Heart left ventricle (tissue), 13 donors: Measurements from ENCODE around the gene HAUS3.

ENCODE experiments used
- POLR2A ChIP-seq, 2 donors: fragments of 450-650 bp; IDR thresholded peaks; one replicate each; pipeline ENCODE4 v1.6.1; 2017; ENCODE audit warnings: antibody characterized with exemption in 2 of 2, mild to moderate bottlenecking in 2 of 2, moderate library complexity in 2 of 2
- TF ChIP-seq, protein P1 (sequence below), 12 donors: fragments of 200-600 bp; sonication (generic) in 4 of 12; IDR thresholded peaks; one replicate each; pipeline versions ENCODE4 v1.5.0 to v1.8.0; 2018 to 2022; ENCODE audit warnings: antibody characterized with exemption in 12 of 12, mild to moderate bottlenecking in 5 of 12
- donor health status: ischemic (EF 13 %, LVEDD 7.1; RV severe dilation, severe dysfunction).
- donor health status: DM: no; HTN: yes; CAD: no.
- donor health status: DM: no; HTN: no; CAD: no.
- donor health status: ischemic (EF 25% LVEDD 6.9; RV normal size, moderate dysfunction).
- donor health status: ischemic (EF 25% LVEDD 5.7; RV mildly dilated, moderate dysfunction).
- donor health status: ischemic (EF 35%, LVEDD 5.7; RV mildly dilated, moderate dysfunction).
- donor health status: nonischemic (EF 11% LVEDD 7.7; RV severe dilation, severe dysfunction).
- donor health status: DM: yes; HTN: yes; CAD: no.
- donor health status: PGD.
- donor health status: ischemic (EF 29% LVEDD 5.4; RV normal size, mild dysfunction).
- donor health status: nonischemic (EF 23%, LVEDD 6.1; RV moderate dilation, normal function).

DNA sequence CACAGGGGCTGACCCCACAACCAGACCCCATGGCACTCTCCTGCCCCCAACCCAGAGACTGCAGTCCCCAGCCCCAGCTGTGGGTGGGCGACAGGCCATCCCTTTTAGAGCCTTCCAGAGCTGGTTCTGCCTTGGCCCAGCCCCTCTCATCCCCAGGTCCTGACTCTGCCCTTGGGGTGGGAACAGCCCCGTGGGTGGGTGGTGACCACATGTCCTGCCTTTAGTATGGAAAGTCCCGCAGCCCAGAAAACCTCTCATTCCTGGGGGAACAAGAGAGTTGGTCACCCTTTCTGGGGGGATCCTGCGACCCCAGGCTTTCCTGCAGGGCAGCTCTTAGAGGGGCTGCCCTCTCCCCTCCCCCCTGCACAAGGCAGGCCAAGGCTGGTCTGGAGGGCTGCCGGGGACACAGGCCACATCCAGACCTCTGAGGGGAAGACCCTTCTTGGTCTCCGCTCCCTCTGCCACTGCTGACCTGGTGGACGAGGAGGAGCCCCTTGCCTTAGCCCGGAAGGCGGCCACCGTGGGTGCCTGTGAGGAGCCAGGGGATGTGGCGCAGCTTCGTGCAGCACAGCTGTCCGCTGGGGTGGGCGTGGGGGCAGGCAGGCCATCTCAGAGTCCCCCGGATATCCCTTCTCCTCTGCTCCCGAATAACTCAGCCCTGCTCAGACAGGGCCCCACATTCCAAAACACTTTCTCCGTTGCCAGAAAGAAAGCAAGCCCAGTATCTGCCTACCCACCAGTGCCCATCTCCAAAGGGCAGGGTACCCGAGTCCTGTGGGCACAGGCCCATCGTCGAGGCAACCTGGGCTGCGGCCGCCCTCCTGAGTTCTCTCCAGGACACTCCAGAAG lies 26.7 kb upstream of the HAUS3 start:
- no peak for TF ChIP-seq POLR2A (IDR thresholded peaks at IDR 0.05)
- TF ChIP-seq, protein P1, sequence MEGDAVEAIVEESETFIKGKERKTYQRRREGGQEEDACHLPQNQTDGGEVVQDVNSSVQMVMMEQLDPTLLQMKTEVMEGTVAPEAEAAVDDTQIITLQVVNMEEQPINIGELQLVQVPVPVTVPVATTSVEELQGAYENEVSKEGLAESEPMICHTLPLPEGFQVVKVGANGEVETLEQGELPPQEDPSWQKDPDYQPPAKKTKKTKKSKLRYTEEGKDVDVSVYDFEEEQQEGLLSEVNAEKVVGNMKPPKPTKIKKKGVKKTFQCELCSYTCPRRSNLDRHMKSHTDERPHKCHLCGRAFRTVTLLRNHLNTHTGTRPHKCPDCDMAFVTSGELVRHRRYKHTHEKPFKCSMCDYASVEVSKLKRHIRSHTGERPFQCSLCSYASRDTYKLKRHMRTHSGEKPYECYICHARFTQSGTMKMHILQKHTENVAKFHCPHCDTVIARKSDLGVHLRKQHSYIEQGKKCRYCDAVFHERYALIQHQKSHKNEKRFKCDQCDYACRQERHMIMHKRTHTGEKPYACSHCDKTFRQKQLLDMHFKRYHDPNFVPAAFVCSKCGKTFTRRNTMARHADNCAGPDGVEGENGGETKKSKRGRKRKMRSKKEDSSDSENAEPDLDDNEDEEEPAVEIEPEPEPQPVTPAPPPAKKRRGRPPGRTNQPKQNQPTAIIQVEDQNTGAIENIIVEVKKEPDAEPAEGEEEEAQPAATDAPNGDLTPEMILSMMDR (IDR thresholded peaks at IDR 0.05): no peak
